Measurements from ENCODE around the gene RANBP17.
"Not testable (repeated sequence)": the region's sequence is repeated elsewhere in the genome, so short reads cannot be mapped to it uniquely, and the experiment has no call there.

RANBP17 gene

GRCh38 chr5:170937914-170938313 is 76.1 kb downstream of the RANBP17 start:
- H3K27ac Mint-ChIP-seq, result no peak overlapping the region

DNA sequence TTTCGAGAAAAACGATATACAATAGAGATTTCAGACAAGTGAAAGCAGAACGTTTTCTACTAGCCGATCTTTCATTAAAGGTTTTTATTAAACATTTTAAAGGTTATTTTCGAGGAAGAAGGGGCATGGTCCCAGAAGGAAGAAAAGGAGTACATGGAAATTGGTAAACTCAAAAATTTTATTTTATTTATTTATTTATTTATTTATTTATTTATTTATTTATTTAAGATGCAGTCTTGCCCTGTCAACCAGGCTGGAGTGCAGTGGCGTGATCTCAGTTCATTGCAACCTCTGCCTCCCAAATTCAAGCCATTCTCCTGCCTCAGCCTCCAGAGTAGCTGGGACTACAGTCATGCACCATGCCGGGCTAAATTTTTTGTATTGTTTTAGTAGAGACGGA is 77.4 kb downstream of the RANBP17 start:
- H3K4me3 Mint-ChIP-seq, result no peak overlapping the region
- H3K4me1 Mint-ChIP-seq (ENCODE audit: low read depth), result no peaks in the 10 kb centered on the region
- no peak for DNase-seq (ENCODE audit: low spot score)
- no peak overlapping the region for H3K27ac Mint-ChIP-seq
- H3K27me3 Mint-ChIP-seq (ENCODE audit: low read depth), result no peaks in the 10 kb centered on the region
- no peaks in the 10 kb centered on the region for H3K36me3 Mint-ChIP-seq (ENCODE audit: low read depth)
- no peaks in the 10 kb centered on the region for H3K9me3 Mint-ChIP-seq

More at GRCh38 chr5:170937914-170938313, 76.1 kb downstream of the RANBP17 start:
- H3K9me3 Mint-ChIP-seq, result no peaks in the 10 kb centered on the region
- H3K36me3 Mint-ChIP-seq (ENCODE audit: low read depth), result no peaks in the 10 kb centered on the region
- H3K4me3 Mint-ChIP-seq, result no peak overlapping the region
- no peaks in the 10 kb centered on the region for H3K4me1 Mint-ChIP-seq (ENCODE audit: low read depth)
- H3K27me3 Mint-ChIP-seq (ENCODE audit: low read depth), result no peaks in the 10 kb centered on the region
- DNase-seq (ENCODE audit: low spot score), result no peak

DNA sequence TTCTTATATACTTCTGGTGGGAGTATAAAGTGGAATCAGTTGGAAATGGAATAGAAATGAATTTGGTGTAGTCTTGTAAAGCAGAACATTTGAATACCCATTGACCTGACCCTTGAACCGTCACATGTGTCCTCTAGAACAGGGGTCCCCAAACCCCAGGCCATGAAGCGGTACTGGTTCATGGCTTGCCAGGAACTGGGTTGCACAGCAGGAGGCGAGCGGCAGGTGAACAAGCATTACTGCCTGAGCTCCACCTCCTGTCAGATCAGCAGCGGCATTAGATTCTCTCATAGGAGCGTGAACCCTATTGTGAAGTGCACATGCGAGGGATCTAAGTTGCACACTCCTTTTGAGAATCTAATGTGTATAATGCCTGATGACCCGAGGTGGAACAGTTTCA is 80.0 kb downstream of the RANBP17 start:
- no peak overlapping the region for H3K4me3 Mint-ChIP-seq

GRCh38 chr5:170945275-170945674 is 83.5 kb downstream of the RANBP17 start:
- Mint-ChIP-seq H3K27me3 (ENCODE audit: low read depth) (no peaks in the 10 kb centered on the region), H3K9me3 (no peaks in the 10 kb centered on the region), H3K36me3 (ENCODE audit: low read depth) (no peaks in the 10 kb centered on the region), H3K4me3 (no peak overlapping the region), H3K4me1 (ENCODE audit: low read depth) (no peaks in the 10 kb centered on the region), H3K27ac (no peak overlapping the region)
- DNase-seq (ENCODE audit: low spot score), result no peak

More for the DNA sequence above, 80.0 kb downstream of the RANBP17 start:
- Mint-ChIP-seq H3K27ac (no peak overlapping the region), H3K27me3 (ENCODE audit: low read depth) (no peaks in the 10 kb centered on the region), H3K36me3 (ENCODE audit: low read depth) (no peaks in the 10 kb centered on the region), H3K9me3 (no peaks in the 10 kb centered on the region), H3K4me1 (ENCODE audit: low read depth) (no peaks in the 10 kb centered on the region)
- no peak for DNase-seq (ENCODE audit: low spot score)

GRCh38 chr5:170960567-170960966 is 98.7 kb downstream of the RANBP17 start:
- H3K9me3 Mint-ChIP-seq, result no peaks in the 10 kb centered on the region
- DNase-seq (ENCODE audit: low spot score), result no peak
- no peaks in the 10 kb centered on the region for H3K4me1 Mint-ChIP-seq (ENCODE audit: low read depth)
- H3K27ac Mint-ChIP-seq, result no peak overlapping the region
- no peaks in the 10 kb centered on the region for H3K36me3 Mint-ChIP-seq (ENCODE audit: low read depth)
- H3K27me3 Mint-ChIP-seq (ENCODE audit: low read depth), result no peaks in the 10 kb centered on the region
- no peak overlapping the region for H3K4me3 Mint-ChIP-seq

DNA sequence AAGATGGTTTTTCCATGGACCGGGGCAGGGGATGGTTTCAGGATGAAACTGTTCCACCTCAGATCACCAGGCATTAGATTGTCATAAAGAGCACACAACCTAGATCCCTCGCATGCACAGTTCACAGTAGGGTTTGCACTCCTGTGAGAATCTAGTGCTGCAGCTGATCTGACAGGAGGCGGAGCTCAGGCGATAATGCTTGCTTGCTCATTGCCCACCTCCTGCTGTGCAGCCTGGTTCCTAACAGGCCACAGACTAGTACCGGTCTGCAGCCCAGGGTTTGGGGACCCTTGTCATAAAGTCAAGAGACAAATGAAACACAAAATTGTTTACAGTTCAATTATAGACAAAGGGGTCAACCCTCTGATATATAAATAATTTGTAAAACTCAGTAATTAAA is 101.7 kb downstream of the RANBP17 start:
- H3K9me3 Mint-ChIP-seq, result no peaks in the 10 kb centered on the region
- H3K4me3 Mint-ChIP-seq, result no peak overlapping the region
- no peak for DNase-seq (ENCODE audit: low spot score)
- H3K36me3 Mint-ChIP-seq (ENCODE audit: low read depth), result no peaks in the 10 kb centered on the region
- H3K27me3 Mint-ChIP-seq (ENCODE audit: low read depth), result no peaks in the 10 kb centered on the region
- no peaks in the 10 kb centered on the region for H3K4me1 Mint-ChIP-seq (ENCODE audit: low read depth)
- no peak overlapping the region for H3K27ac Mint-ChIP-seq

DNA sequence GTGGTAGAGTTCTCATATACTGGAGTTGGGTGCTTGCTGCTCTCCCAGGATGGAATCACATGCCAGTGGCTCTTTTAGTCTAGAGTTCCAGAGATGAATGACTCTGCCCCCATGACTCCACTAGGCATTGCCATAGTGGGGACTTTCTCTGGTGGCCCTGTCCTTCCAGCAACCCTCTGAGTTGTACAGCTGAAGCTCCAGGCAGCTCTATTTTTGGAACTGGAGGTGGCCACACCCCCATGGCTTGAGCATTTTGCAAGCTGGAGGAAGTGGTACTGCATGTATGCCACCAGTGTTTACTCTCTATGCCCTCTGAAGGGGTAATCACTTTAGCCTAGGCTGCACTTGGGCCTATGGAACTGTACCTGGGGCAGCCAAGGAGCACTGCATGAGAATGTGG is 112.6 kb downstream of the RANBP17 start:
- no peaks in the 10 kb centered on the region for H3K27me3 Mint-ChIP-seq (ENCODE audit: low read depth)
- H3K36me3 Mint-ChIP-seq (ENCODE audit: low read depth), result no peaks in the 10 kb centered on the region
- H3K9me3 Mint-ChIP-seq, result peaks cover under 1% of the 10 kb centered on the region
- no peak for DNase-seq (ENCODE audit: low spot score)
- H3K27ac Mint-ChIP-seq, result no peak overlapping the region
- H3K4me1 Mint-ChIP-seq (ENCODE audit: low read depth), result no peaks in the 10 kb centered on the region
- no peak overlapping the region for H3K4me3 Mint-ChIP-seq

- peaks cover 17% of the 10 kb centered on the region for H3K9me3 Mint-ChIP-seq
- DNase-seq (ENCODE audit: low spot score); H3K36me3 Mint-ChIP-seq (ENCODE audit: low read depth); H3K27ac Mint-ChIP-seq; H3K4me3 Mint-ChIP-seq; H3K4me1 Mint-ChIP-seq (ENCODE audit: low read depth); H3K27me3 Mint-ChIP-seq (ENCODE audit: low read depth): not testable (repeated sequence)
Measured at GRCh38 chr5:170980261-170980660, 118.4 kb downstream of the RANBP17 start.

- Mint-ChIP-seq H3K4me3 (no peak overlapping the region), H3K27ac (no peak overlapping the region), H3K36me3 (ENCODE audit: low read depth) (no peaks in the 10 kb centered on the region), H3K4me1 (ENCODE audit: low read depth) (no peaks in the 10 kb centered on the region), H3K9me3 (peaks cover 6% of the 10 kb centered on the region), H3K27me3 (ENCODE audit: low read depth) (no peaks in the 10 kb centered on the region)
- no peak for DNase-seq (ENCODE audit: low spot score)
Measured at GRCh38 chr5:170985486-170985885, 123.7 kb downstream of the RANBP17 start.

- no peak for DNase-seq (ENCODE audit: low spot score)
- no peak overlapping the region for H3K4me3 Mint-ChIP-seq
- H3K27me3 Mint-ChIP-seq (ENCODE audit: low read depth), result no peaks in the 10 kb centered on the region
- H3K4me1 Mint-ChIP-seq (ENCODE audit: low read depth), result no peaks in the 10 kb centered on the region
- no peak overlapping the region for H3K27ac Mint-ChIP-seq
- no peaks in the 10 kb centered on the region for H3K9me3 Mint-ChIP-seq
- no peaks in the 10 kb centered on the region for H3K36me3 Mint-ChIP-seq (ENCODE audit: low read depth)
Measured at GRCh38 chr5:170986598-170986997, 124.8 kb downstream of the RANBP17 start.

DNA sequence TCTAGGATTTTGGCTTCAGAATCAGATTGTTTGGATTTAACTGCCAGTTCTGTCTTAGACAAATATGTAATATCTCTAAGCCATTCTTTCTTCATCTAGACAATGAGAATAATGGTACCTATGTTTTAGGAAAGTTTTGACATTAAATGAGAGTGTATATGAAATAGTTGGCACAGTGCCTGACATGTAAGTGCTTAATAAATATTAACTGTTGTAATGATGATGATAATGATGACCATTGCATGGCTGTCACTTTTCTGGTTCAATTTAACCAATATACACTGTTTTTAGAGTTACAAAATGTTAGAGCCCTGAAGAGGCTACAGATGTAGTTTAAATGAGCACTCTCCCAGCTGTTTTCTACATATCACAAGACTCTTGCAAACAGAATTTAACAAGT is 131.7 kb downstream of the RANBP17 start:
- no peaks in the 10 kb centered on the region for H3K36me3 Mint-ChIP-seq (ENCODE audit: low read depth)
- no peaks in the 10 kb centered on the region for H3K27me3 Mint-ChIP-seq (ENCODE audit: low read depth)
- DNase-seq (ENCODE audit: low spot score), result no peak
- H3K4me3 Mint-ChIP-seq, result no peak overlapping the region
- no peaks in the 10 kb centered on the region for H3K4me1 Mint-ChIP-seq (ENCODE audit: low read depth)
- no peak overlapping the region for H3K27ac Mint-ChIP-seq
- H3K9me3 Mint-ChIP-seq, result no peaks in the 10 kb centered on the region

DNA sequence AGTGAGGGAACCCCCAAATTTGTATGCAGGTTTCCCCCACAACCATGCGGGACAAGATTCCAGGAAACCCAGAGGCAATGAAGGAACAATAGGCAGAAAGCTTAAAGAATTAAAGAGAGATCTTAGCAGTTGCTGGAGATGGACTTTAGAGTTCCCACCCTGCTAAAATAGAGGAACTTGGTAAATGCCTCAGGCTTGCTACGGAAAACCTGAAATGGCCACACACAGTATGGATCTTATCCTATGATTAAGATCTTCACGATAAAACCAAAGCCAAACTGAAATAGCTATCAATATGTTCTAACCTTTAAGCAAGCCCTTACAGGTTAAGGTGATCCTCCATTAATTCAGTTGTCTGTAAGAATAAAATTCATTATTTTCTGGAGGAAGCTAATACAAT is 148.3 kb downstream of the RANBP17 start:
- H3K4me3 Mint-ChIP-seq, result no peak overlapping the region
- H3K9me3 Mint-ChIP-seq, result peaks cover 4% of the 10 kb centered on the region
- no peaks in the 10 kb centered on the region for H3K27me3 Mint-ChIP-seq (ENCODE audit: low read depth)
- DNase-seq (ENCODE audit: low spot score), result no peak
- no peak overlapping the region for H3K27ac Mint-ChIP-seq
- H3K4me1 Mint-ChIP-seq (ENCODE audit: low read depth), result no peaks in the 10 kb centered on the region
- H3K36me3 Mint-ChIP-seq (ENCODE audit: low read depth), result no peaks in the 10 kb centered on the region

GRCh38 chr5:171010816-171011215 is 149.0 kb downstream of the RANBP17 start:
- Mint-ChIP-seq H3K36me3 (ENCODE audit: low read depth) (no peaks in the 10 kb centered on the region), H3K27me3 (ENCODE audit: low read depth) (no peaks in the 10 kb centered on the region), H3K4me1 (ENCODE audit: low read depth) (no peaks in the 10 kb centered on the region), H3K27ac (no peak overlapping the region), H3K4me3 (no peak overlapping the region), H3K9me3 (peaks cover 4% of the 10 kb centered on the region)
- no peak for DNase-seq (ENCODE audit: low spot score)

GRCh38 chr5:171023508-171023907 is 161.7 kb downstream of the RANBP17 start:
- DNase-seq (ENCODE audit: low spot score), result no peak
- H3K4me1 Mint-ChIP-seq (ENCODE audit: low read depth), result no peaks in the 10 kb centered on the region
- H3K4me3 Mint-ChIP-seq, result no peak overlapping the region
- H3K36me3 Mint-ChIP-seq (ENCODE audit: low read depth), result no peaks in the 10 kb centered on the region
- no peaks in the 10 kb centered on the region for H3K27me3 Mint-ChIP-seq (ENCODE audit: low read depth)
- H3K9me3 Mint-ChIP-seq, result no peaks in the 10 kb centered on the region
- no peak overlapping the region for H3K27ac Mint-ChIP-seq

DNA sequence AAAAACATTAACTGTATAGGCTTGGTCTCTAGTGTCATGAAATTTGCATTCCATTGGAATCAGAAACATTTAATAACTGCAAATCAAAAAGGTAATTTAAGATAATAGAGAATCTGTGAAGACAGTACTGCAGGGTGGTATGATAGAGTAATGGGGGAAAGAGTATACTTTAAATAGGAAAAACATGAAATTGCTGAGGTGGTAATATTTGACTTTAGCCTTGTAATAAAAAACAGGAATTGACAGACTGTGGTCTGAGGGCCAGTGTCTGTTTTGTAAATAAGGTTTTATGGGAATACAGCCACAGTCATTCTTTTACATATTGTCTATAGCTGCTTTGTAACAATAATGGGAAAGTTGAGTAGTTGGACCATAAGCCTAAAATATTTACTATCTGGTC is 162.3 kb downstream of the RANBP17 start:
- H3K9me3 Mint-ChIP-seq, result no peaks in the 10 kb centered on the region

More for the DNA sequence above, 162.3 kb downstream of the RANBP17 start:
- H3K36me3 Mint-ChIP-seq (ENCODE audit: low read depth), result no peaks in the 10 kb centered on the region
- no peak for DNase-seq (ENCODE audit: low spot score)
- no peak overlapping the region for H3K4me3 Mint-ChIP-seq
- H3K4me1 Mint-ChIP-seq (ENCODE audit: low read depth), result no peaks in the 10 kb centered on the region
- H3K27ac Mint-ChIP-seq, result no peak overlapping the region
- H3K27me3 Mint-ChIP-seq (ENCODE audit: low read depth), result no peaks in the 10 kb centered on the region
